HEK293T (cell line): ENCODE results near the gene EOLA2.
A peak's percentile ranks its signal among the peaks of the same experiment; 100 is the strongest.

Experiments
- FOXA1 ChIP-seq: fragments of 450-650 bp; IDR thresholded peaks from 2 replicates; pipeline ENCODE4 v1.6.1; 2016; ENCODE audit warnings: mild to moderate bottlenecking
- FOXK2 ChIP-seq: fragments of 450-650 bp; IDR thresholded peaks from 2 replicates; pipeline ENCODE4 v1.6.1; 2016; ENCODE audit warnings: mild to moderate bottlenecking
- FOXM1 ChIP-seq: fragments of 450-650 bp; IDR thresholded peaks from 2 replicates; pipeline ENCODE4 v1.6.1; 2017; ENCODE audit warnings: mild to moderate bottlenecking, borderline replicate concordance
- PKNOX1 ChIP-seq: fragments of 450-650 bp; IDR thresholded peaks from 2 replicates; pipeline ENCODE4 v1.6.1; 2016
- TARDBP ChIP-seq: fragments of 450-650 bp; IDR thresholded peaks from 2 replicates; pipeline ENCODE4 v1.6.1; 2016

DNA sequence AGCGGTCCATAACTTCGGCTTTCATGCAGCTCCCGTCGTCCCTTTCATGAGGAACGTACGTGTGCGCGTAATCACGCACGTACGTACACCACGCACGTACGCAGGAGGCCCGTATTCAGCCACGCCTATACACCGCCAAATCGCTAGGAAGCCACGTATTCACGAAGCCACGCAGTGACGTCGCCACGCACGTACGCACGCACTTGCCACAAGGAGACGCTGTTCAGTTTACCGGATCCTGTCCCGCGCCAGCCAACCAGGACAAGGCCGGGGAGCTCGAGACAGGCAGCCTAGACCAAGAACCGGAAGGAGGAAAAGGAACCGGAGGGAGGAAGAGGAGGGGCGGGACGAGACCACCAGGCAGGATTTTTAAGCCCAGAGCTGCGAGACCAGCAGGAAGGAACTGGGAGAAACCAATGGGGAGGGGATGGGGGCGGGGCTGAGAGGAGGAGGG, at the start of gene EOLA2:
- TF ChIP-seq FOXK2 (no peak), PKNOX1 (peak; percentile 62; the same call in 1 of the 2 replicates), FOXA1 (no peak), TARDBP (no peak), FOXM1 (no peak)
